Stimulated activated CD4-positive, alpha-beta T cell treated with anti-CD3 and anti-CD28 coated beads, TNF-alpha, amount 100 ng/mL, for 24 hours (primary cell): Measurements from ENCODE around the gene MYO1H.
"Not testable (repeated sequence)": the region's sequence is repeated elsewhere in the genome, so short reads cannot be mapped to it uniquely, and the experiment has no call there.

Experiments used
- DNase-seq, 3 experiments: peaks; one replicate each; pipeline ENCODE4 v3.0.0-alpha.2; 2020; ENCODE audit warnings: low read depth in 3 of 3

The MYO1H gene

GRCh38 chr12:109343677-109344076, 4.0 kb upstream of the MYO1H start:
- DNase-seq = no peak

- no peak for DNase-seq
Measured at GRCh38 chr12:109345428-109345827, 2.3 kb upstream of the MYO1H start.

GRCh38 chr12:109346920-109347319, 780 bp upstream of the MYO1H start:
- peak in 1 of 3 experiments; percentile 2 for DNase-seq

- no peak for DNase-seq
Measured at GRCh38 chr12:109352184-109352583, 4.5 kb downstream of the MYO1H start.

GRCh38 chr12:109356577-109356976, 8.9 kb downstream of the MYO1H start:
- no peak for DNase-seq

GRCh38 chr12:109357032-109357431, 9.3 kb downstream of the MYO1H start:
- DNase-seq = no peak

- DNase-seq = no peak
Measured at GRCh38 chr12:109358154-109358869, 10.6 kb downstream of the MYO1H start.

GRCh38 chr12:109359131-109359690, 11.5 kb downstream of the MYO1H start:
- DNase-seq = no peak

GRCh38 chr12:109369831-109370230, 22.1 kb downstream of the MYO1H start:
- DNase-seq = no peak

- no peak for DNase-seq
Measured at GRCh38 chr12:109377139-109377685, 29.5 kb downstream of the MYO1H start.

GRCh38 chr12:109378569-109378968, 30.9 kb downstream of the MYO1H start:
- no peak for DNase-seq

- no peak for DNase-seq
Measured at GRCh38 chr12:109382031-109382430, 34.3 kb downstream of the MYO1H start.

- DNase-seq = no peak
Measured at GRCh38 chr12:109383240-109383639, 35.5 kb downstream of the MYO1H start.

- no peak for DNase-seq
Measured at GRCh38 chr12:109385339-109386058, 37.8 kb downstream of the MYO1H start.

- no peak for DNase-seq
Measured at GRCh38 chr12:109386059-109386433, 38.3 kb downstream of the MYO1H start.

- DNase-seq = no peak
Measured at GRCh38 chr12:109387425-109388166, 39.9 kb downstream of the MYO1H start.

GRCh38 chr12:109388167-109388563, 40.5 kb downstream of the MYO1H start:
- DNase-seq = no peak

- no peak for DNase-seq
Measured at GRCh38 chr12:109389146-109389545, 41.4 kb downstream of the MYO1H start.

GRCh38 chr12:109393437-109394345, 46.0 kb downstream of the MYO1H start:
- DNase-seq = peak; percentile 9 to 35 (median 18)

- no peak for DNase-seq
Measured at GRCh38 chr12:109394891-109395290, 47.2 kb downstream of the MYO1H start.

- DNase-seq = not testable (repeated sequence)
Measured at GRCh38 chr12:109404841-109405240, 57.1 kb downstream of the MYO1H start.
